Kidney glomerular epithelial cell (primary cell): Measurements from ENCODE around the gene POLR2E.
A peak's percentile ranks its signal among the peaks of the same experiment; 100 is the strongest.

ENCODE experiments used
- DNase-seq: peaks from one replicate; lab custom pipeline; 2025; lab: John Stamatoyannopoulos, UW

The POLR2E gene

DNA sequence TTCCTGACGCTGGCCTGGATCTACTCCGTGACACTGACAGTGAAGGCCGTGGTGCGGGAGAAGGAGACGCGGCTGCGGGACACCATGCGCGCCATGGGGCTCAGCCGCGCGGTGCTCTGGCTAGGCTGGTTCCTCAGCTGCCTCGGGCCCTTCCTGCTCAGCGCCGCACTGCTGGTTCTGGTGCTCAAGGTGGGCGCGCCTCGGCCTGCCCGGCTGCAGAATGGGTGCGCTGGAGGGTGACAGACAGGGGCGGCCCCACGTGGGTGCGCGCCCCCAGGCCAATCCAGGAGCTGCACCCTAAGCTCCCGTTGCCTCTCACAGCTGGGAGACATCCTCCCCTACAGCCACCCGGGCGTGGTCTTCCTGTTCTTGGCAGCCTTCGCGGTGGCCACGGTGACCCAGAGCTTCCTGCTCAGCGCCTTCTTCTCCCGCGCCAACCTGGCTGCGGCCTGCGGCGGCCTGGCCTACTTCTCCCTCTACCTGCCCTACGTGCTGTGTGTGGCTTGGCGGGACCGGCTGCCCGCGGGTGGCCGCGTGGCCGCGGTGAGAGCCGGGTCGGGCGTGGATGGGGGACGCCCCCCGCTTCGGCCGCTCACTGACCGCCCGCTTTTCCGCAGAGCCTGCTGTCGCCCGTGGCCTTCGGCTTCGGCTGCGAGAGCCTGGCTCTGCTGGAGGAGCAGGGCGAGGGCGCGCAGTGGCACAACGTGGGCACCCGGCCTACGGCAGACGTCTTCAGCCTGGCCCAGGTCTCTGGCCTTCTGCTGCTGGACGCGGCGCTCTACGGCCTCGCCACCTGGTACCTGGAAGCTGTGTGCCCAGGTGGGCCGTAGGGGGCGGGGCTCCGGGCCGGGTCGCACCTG is 48.1 kb downstream of the POLR2E start:
- DNase-seq: no peak

DNA sequence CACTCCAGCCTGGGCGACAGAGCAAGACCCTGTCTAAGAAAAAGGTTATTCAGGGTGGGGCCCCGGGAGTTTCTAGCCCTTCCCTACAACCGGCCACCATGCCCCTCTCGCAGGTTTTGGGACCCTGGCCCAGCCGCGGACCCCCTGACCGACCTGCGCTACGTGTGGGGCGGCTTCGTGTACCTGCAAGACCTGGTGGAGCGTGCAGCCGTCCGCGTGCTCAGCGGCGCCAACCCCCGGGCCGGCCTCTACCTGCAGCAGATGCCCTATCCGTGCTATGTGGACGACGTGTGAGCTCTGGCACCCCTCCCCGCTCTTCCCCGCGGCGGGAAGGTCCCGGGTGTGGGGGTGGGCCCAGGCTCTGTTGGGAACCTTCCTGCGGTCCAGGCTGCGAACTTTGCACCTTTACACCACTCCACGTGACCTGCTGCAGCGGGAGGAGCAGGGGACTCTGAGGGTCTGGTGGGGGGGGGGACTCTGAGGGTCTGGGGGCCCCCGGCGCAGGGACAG is 49.0 kb downstream of the POLR2E start:
- DNase-seq: no peak

DNA sequence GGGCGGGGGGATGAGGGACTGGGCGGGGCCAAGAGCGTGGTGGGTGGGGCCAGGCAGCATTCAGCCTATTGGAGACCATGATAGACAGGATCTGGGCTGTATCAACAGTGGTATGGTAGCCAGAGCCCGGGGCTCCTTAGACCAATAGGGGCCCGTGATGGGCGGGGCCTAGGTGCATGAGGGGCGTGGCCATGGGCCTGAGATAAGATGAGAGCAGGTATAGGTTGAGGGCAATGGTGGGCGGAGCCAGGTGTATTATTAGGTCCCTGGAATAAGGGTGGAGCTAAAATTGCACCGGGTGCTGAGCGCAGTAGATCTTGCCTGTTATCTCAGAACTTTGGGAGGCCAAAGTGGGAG is 50.0 kb downstream of the POLR2E start:
- no peak for DNase-seq

DNA sequence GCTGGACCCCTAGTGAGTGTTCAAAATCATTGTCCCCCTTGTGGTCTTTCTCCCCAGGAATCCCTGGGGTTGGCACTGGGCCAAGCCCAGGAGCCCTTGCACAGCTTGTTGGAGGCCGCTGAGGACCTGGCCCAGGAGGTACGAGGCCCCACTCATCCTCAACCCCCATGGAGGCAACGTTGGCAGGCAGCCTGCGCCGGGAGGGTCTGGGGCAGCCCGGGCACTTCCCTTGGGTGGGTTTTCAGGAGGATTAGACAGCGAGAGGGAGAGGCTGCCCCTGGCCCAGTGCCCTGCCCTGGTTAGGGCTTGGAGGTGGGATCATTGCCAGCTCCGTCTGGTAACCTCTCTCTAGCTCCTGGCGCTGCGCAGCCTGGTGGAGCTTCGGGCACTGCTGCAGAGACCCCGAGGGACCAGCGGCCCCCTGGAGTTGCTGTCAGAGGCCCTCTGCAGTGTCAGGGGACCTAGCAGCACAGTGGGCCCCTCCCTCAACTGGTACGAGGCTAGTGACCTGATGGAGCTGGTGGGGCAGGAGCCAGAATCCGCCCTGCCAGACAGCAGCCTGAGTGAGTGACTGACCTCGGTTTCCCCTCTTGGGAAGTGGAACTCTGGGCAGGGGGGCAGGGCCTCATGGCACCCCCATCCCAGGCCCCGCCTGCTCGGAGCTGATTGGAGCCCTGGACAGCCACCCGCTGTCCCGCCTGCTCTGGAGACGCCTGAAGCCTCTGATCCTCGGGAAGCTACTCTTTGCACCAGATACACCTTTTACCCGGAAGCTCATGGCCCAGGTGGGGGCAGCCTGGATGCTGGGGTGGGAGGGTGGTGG is 52.3 kb downstream of the POLR2E start:
- DNase-seq: no peak

DNA sequence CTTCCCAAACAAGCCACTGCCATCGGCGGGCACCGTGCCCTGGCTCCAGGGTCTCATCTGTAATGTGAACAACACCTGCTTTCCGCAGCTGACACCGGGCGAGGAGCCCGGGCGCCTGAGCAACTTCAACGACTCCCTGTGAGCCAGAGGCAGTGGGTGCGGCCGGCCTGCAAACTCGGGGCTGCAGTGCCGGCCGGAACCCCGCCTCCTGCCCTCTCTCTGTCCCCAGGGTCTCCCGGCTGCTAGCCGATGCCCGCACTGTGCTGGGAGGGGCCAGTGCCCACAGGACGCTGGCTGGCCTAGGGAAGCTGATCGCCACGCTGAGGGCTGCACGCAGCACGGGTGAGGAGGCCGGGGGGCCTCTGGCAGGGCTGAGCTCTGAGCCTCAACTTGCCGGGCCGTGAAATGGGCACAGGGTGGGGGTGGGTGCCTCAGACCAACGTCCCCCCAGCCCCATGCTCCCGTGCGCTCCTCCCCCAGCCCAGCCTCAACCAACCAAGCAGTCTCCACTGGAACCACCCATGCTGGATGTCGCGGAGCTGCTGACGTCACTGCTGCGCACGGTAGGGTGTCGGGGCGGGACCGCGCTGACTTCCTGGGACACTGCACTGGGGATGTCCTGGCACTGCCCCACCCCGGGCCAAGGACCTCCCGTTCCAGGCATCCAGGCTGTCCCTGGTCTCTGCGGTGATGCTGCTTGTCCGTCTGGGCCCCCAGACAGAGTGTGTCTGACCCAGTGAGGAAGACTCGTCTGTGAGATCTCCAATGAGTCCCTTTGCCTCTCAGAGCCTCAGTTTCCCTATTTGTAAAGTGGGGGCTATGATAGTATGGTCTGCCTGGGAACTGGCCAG is 53.1 kb downstream of the POLR2E start:
- no peak for DNase-seq

DNA sequence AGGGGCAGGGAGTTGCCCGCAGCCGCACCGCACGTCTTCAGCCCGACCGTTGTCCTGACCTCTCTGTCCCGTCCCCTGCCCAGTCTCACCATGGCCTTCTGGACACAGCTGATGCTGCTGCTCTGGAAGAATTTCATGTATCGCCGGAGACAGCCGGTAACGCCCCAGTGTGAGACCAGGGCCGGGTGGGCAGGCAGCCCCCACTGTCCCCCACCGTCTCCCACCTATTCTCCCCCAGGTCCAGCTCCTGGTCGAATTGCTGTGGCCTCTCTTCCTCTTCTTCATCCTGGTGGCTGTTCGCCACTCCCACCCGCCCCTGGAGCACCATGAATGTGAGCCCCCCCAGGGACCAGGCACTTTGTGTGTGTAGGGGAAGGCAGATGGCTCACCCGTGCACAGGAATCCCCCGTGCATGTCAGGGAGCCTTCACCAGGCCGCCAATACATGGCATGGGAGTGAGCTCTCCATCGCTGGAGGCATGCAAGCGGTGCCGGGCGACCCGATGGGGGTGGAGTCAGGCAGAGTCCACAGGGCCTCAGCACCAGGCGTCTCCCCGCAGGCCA is 53.8 kb downstream of the POLR2E start:
- no peak for DNase-seq

DNA sequence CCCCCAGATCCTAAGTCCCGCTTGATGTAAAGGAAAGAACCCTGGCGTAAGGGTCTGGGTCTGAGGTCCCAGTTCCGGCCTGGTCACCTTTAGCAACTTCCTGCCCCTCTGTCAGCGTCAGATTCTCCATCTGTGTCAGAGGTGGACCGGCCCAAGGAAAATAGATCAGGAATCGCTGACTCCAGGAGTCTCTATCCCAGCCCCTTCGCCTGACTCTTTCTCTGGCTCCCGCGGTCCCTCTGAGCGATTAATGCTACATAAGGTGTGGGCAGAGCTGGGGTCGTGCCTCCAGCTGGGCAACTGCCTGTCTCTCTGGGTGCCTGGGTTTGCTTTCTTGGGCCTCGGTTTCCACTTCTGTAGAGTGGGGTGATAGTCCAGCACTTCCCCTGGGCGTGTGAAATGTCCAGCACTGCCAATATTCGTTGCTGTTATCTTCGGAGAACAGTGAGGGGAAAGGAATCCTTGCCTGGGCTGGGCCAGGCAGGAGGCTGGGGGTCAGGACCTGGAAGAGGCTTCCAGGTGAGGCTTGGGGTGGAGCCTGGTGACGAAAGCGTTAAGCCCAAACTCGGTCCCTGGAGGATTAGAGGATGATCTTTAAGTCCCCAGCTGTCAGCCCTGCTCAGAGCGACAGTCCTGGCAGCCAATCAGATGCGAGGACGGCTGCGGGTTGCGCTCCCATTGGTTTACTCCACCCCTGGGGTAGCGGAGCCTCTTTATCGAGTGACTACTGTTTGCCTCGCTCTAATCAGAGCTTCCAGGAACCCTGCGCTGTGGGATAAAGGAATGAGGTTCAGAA is 54.5 kb downstream of the POLR2E start:
- peak; percentile 76 for DNase-seq

DNA sequence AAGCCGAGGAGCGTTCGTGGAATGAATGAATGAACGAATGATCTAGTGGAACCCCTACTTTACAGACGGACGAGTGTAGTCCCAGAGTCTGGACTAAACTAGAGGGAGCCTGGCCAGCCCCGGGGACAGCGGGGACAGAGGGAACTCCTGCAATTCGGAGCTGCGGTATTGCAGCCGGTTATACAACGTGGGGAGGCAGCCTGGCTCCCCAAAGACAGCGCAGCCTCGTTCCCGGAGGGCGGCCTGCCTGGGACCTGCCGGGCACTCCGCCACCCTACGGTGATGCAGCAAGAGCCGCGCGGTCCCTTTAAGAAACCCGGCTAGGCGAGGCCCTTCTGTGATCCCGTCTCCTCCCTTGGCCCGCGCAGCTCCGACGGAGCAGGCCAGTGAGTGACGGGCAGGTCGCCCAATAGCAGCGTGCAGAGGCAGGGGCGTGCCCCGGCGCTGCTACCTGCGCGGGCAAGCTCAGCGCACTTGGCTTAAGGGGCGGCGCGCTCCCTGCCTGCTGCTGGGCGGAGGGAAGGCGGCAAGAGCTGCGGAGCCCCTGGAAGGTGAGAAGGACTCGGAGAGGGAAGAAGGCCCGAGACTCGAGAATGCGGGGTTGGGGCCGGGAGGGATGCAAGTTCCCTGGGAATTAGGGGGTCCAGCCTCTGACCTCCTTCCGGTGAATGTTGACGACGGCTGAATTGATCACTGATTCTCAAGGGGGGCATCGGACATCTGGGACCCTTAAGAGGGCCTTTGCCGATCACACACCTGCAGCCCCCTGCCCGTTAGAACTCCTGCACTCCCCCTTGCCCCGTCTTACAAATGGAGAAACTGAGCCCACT is 55.3 kb downstream of the POLR2E start, which contains the start of gene ABCA7:
Gene ABCA7 (plus strand): TSS at position 462 of the 830 bp plus-strand sequence. CDS start 1,255 bp downstream, outside the sequence.
- DNase-seq: peak; percentile 96

DNA sequence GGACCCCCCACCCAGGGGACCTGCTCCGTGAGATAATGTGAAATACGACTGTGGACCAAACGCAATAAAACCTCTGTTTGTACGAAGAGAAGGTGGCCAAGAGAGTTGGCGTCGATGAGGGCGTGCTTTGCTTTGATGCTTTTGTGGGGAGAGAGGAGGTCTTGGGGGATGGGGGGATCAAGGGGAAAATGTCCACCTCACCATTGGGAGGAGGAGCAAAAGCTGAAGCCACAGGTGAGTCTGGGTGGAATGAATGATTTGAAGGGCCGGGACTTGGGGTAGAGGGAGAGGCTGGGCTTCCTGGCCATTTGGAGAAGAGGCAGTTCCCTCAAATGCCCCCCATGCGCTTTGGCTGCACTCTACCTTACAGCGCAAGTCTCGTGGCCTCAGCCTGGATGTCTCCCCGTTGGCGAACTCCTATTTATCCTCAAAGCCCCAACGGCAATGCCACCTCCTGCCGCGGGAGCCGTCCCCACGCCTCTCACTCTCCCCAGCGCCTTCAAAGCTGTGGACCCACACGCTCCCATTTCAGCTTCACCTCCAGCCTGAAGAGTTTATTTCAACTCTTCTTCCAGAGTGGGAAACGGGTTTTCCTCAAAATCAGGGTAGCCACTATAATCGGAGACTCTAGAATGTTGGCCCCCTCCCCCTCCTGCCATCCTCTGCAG is 56.1 kb downstream of the POLR2E start:
- no peak for DNase-seq

DNA sequence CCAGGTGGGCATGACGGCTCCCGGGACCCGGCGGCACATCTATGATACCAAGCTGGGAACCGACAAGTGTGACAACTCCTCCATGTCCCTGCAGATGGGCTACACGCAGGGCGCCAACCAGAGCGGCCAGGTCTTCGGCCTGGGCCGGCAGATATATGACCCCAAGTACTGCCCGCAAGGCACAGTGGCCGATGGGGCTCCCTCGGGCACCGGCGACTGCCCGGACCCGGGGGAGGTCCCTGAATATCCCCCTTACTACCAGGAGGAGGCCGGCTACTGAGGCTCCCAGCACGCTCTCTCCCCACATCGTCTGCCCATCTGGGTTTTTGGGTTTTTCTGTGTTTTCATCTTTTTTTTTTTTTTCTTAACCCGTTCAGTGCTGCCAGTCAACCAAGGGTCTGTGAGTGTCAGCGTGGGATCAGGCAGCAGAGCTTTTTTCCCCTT is 57.5 kb downstream of the POLR2E start:
- DNase-seq: no peak
